Fibroblast of skin of abdomen (primary cell): ENCODE measurements around the gene LRRFIP1.
A peak's percentile ranks its signal among the peaks of the same experiment; 100 is the strongest.
"Not testable (repeated sequence)": the region's sequence is repeated elsewhere in the genome, so short reads cannot be mapped to it uniquely, and the experiment has no call there.

Experiments used
- DNase-seq: peaks from one replicate; pipeline ENCODE4 v3.0.0-alpha.2; 2013

The LRRFIP1 gene

DNA sequence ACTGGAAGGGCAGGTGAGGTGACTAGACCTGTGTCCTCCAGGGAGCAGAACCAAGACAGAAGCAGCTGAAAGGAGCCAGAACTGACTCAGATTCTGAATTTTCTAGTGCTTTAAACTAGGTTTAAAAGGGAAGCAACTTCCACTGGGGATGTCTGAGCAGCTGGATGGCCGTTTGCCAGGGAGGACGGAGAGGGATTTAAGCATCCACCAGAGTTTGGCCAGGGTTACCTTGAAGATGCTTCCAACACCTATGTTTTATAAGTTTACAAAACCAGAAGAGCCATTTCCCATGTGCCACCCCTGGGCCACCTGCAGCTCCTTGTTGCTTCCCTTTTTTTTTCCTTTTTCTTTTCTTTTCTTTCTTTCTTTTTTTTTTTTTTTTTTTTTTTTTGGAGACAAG, 122.6 kb downstream of the LRRFIP1 start:
- no peak for DNase-seq

DNA sequence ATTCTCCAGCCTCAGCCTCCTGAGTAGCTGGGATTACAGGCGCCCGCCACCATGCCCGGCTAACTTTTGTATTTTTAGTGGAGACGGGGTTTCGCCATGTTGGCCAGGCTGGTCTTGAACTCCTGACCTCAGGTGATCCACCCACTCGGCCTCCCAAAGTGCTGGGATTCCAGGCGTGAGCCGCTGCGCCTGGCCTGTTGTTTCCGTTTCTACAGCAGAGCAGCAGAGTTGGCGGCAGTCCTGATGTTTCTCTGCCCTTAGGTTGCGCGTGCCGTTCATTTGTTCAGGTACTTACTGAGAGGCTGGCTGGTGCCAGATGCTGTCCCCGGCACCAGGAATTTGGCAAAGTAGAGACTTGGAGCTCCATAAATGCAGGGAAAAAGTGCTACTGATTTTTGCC, 123.1 kb downstream of the LRRFIP1 start:
- DNase-seq, result not testable (repeated sequence)

DNA sequence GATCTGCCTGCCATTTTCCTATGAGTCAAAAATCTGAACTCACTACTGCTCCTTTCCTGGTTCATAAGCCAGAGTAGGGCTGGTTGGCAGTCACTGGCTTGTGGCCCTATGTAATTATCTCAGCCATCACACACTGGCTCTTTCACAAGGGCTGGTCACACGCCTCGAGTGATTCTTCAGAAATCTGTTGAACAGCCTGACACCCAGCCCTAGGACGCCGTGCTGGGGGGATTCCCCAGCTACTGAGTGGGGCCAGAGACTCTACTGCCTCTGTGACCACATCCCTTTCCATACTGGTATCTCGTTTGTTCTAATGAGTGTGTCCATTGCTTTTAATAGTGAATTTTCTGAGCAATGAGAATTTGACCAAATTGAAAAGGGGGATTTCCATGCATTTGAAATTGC, 125.4 kb downstream of the LRRFIP1 start:
- DNase-seq, result no peak

GRCh38 chr2:237754182-237754581, 126.8 kb downstream of the LRRFIP1 start:
- DNase-seq, result no peak

GRCh38 chr2:237754626-237755248, 127.3 kb downstream of the LRRFIP1 start:
- DNase-seq, result no peak

GRCh38 chr2:237757616-237758015, 130.2 kb downstream of the LRRFIP1 start:
- DNase-seq, result no peak

DNA sequence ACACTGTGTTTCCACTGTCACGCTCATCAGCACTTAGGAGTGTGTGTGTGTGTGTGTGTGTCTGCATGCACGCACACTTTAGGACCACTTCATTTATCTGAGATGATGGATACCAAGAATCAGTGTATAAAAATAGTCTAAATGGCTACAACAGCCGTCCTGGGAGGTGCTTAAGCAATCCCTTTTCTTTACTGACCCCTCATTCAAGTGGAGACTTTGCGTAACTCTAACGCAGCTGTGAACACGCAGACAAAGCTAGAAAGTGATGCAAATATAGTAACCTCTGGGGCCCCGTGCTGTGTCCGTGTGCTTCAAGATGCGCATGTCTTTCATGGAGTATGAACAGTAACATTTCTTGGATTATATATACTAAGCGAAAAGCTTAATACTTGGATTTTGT, 130.8 kb downstream of the LRRFIP1 start:
- no peak for DNase-seq

- DNase-seq, result no peak
These were observed 131.8 kb downstream of the LRRFIP1 start for GRCh38 chr2:237759176-237759575.

DNA sequence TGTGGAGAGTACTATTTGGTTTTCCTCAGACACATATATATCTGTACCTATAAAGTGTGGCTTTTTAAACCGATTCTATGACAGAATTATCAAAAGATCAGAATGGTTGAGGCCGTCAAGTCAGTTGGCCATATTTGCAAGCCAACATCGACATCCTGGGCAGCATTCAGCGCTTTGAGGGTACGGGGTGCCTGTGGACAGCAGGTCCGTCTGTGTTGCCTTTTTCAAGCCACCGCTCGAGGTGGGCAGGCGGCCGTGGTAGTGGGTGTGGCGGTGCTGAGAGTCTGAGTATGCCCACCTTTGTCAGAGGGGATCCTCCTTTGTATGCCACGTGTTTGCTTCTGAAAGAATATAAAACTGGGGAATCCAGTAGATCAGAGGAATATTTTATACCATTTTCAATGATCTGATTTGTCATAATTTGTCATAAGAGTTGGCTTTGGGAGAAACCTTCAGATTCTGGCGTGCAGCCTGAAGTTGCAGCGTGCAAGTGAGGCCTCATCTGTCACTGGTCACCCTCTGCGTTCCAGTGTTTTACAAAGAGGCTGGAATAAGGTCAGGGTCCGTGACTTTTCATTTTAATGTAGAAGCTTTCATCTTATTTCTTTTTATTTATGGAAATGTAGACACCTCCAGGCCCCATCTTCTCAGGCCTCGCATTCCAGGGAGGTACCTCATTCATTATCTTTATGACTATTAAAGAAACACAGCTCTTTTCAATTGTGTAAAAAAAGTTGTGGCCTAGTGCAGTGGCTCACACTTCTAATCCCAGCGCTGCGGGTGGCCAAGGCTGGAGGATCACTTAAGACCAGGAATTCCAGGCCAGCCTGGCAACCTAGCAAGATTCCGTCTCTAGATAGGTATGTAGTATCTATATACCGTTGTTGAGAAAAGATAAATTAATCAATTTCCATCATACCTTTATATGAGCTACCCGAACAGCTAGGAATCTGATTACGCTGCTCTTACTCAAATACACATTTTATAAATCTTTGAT, 133.4 kb downstream of the LRRFIP1 start:
- DNase-seq, result no peak

GRCh38 chr2:237762291-237763182, 135.2 kb downstream of the LRRFIP1 start:
- peak; percentile 64 for DNase-seq

- DNase-seq, result no peak
These were observed 136.4 kb downstream of the LRRFIP1 start for GRCh38 chr2:237763812-237764211.

DNA sequence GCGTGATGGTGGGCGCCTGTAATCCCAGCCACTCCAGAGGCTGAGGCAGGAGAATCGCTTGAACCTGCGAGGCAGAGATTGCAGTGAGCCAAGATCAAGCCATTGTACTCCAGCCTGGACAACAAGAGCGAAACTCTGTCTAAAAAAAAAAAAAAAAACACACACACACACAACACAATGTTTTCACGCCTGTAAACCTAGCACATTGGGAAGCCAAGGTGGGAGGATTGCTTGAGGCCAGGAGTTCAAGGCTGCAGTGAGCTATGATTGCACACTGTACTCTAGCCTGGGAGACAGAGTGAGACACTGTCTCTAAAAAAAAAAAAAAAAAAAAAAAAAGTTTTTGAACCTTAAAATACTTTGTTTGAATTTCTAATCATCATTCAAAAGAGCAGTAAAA, 137.7 kb downstream of the LRRFIP1 start:
- not testable (repeated sequence) for DNase-seq

GRCh38 chr2:237765875-237766274, 138.5 kb downstream of the LRRFIP1 start:
- no peak for DNase-seq

DNA sequence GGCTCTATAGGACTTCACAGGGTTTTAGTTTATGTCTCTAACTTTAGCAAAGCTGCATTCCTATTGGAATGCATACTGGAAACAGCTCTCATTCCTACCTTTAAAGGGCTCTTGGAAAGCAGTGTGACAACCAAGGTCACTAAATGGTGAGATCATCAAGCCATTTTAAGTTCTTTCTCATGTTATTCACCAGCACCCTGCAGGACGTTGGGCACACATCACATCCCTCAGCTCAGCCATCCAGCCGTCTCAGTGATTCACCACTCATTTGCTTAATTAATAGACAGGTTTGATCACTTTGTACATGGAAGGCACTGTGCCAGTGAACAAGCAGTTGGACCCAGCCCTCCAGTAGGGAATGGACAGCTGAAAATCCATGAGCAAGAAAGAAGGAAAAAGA, 139.0 kb downstream of the LRRFIP1 start:
- DNase-seq, result peak; percentile 44

DNA sequence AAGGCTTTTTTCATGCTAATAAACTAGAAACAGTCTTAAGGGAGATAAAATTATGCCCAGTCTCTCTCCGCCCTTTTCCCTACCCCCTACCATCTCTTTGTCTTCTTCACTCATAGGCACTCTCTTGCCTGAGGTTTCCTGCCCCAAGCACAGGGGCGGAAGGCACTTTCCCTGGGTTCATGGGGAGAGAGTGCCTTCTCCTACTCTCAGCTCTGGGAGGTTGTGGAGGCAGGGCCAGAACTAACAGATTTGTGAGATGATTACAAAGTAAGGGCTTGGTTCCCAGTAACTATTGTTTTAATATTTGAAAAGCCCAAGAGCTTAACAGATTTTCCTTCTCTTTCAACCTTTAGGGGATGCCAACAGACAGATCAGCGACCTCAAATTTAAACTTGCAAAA, 145.1 kb downstream of the LRRFIP1 start:
- no peak for DNase-seq

- no peak for DNase-seq
These were observed 146.4 kb downstream of the LRRFIP1 start for GRCh38 chr2:237773826-237774225.

DNA sequence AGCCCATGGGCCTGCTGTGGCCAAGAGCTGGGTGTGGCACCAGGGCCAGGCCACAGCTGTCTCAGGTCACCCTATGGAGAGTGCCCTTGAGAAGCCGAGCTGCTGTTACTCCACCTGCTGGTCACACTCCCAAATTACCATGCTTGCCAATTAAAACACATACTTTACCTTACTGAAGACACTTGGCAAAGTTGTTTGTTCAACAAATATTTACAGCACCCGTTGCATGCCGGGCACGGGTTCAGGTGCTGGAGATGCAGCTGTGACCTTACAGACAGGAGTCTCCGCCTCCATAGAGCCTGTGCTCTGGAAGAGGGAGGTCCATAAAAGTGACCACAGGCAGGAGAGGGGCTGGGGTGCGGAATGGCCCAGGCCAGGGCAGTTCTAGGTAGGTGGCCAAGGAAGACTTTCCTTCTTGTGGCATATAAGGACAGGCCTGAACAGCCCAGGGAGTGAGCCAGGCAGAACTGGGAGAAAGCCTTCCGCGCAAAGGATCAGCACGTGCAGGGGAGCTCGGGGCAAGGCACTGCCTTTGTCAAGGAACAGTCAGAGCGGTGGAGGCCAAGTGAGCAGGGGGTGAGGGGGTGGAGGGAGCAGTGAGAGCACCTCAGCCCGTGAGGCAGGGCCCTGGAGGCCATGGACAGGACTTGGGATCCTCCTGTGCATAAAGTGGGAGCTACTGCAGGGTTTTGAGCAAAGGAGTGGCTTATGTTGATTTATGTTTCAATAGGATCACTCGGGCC, 147.6 kb downstream of the LRRFIP1 start:
- peak; percentile 35 for DNase-seq

- no peak for DNase-seq
These were observed 152.1 kb downstream of the LRRFIP1 start for GRCh38 chr2:237779521-237779920.

GRCh38 chr2:237782181-237782580, 154.8 kb downstream of the LRRFIP1 start:
- no peak for DNase-seq

- not testable (repeated sequence) for DNase-seq
These were observed 156.3 kb downstream of the LRRFIP1 start for GRCh38 chr2:237783678-237784077.

DNA sequence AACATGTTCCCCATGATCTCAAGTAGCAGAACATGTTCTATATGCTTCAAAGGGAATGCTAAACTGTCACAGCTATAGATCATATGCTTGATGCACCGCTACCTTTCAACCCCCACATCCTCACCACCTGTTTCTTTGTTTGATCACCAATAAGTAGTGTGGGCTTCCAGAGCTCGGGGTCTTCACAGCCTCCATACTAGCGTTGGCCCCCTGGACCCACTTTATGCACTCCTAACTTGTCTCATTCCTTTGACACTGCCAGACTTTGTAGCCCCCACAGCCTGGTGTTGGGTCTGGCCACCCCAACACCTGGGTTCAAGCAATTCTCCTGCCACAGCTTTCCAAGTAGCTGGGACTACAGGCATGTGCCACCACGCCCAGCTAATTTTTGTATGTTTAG, 159.5 kb downstream of the LRRFIP1 start:
- no peak for DNase-seq

- DNase-seq, result peak; percentile 37
These were observed 163.0 kb downstream of the LRRFIP1 start for GRCh38 chr2:237790353-237790752.
